ENCODE data around the gene FAM222A.
A peak's percentile ranks its signal among the peaks of the same experiment; 100 is the strongest.

The FAM222A gene

GRCh38 chr12:109817627-109818231 is 104.1 kb downstream of the FAM222A start:
- DNase-seq (ENCODE audit: low spot score), result no peak
- H3K27me3 ChIP-seq (ENCODE audit: control insufficient read depth in 3 of 3, insufficient read depth in 3 of 3, low read depth in 1 of 3, low read length in 3 of 3), result peaks cover 0 to 4% (median 0%) of the 10 kb centered on the region in 3 experiments
- H2BK15ac ChIP-seq (ENCODE audit: low read length), result peak overlapping the region; percentile 3
- no peaks in the 10 kb centered on the region for H3K79me1 ChIP-seq (ENCODE audit: low read depth, low read length)
- no peak overlapping the region for H3K18ac ChIP-seq (ENCODE audit: low read length)
- H3K36me3 ChIP-seq (replicated peaks in 1 of 2; ENCODE audit: control insufficient read depth in 2 of 2, insufficient read depth in 2 of 2, low read length in 2 of 2), result no peaks in the 10 kb centered on the region
- no peak overlapping the region for H2BK120ac ChIP-seq (ENCODE audit: low read depth, low read length)
- H4K91ac ChIP-seq (ENCODE audit: low read depth, low read length, poor library complexity), result no peak overlapping the region
- H3K4me3 ChIP-seq (ENCODE audit: low read length in 2 of 2), result no peak overlapping the region
- peak overlapping the region; percentile 56 for H2AK5ac ChIP-seq (ENCODE audit: low read depth, low read length)
- H3K4me1 ChIP-seq (ENCODE audit: control insufficient read depth in 2 of 2, insufficient read depth in 1 of 2, low read depth in 1 of 2, low read length in 2 of 2), result peaks cover 4 to 8% of the 10 kb centered on the region in 2 donors
- no peak overlapping the region for H2BK5ac ChIP-seq (ENCODE audit: low read length)
- no peak overlapping the region for H3K4ac ChIP-seq (ENCODE audit: low read length)
- H3K27ac ChIP-seq (replicated peaks; ENCODE audit: low read length), result no peak overlapping the region
- no peak overlapping the region for H3K14ac ChIP-seq (ENCODE audit: low read length)
- H4K8ac ChIP-seq (ENCODE audit: low read depth, low read length), result peak overlapping the region; percentile 19
- no peak overlapping the region for H2BK12ac ChIP-seq (ENCODE audit: low read length)
- no peak overlapping the region for H2AFZ ChIP-seq (ENCODE audit: low read length)
- H3K9me3 ChIP-seq (replicated peaks in 1 of 2; ENCODE audit: control insufficient read depth in 2 of 2, insufficient read depth in 1 of 2, low read depth in 1 of 2, low read length in 2 of 2), result no peaks in the 10 kb centered on the region
- no peak overlapping the region for H3K4me2 ChIP-seq (ENCODE audit: insufficient read depth, low read length, poor library complexity, severe bottlenecking)
- no CpG with 5 or more reads among the region's 8 CpGs for WGBS, 2 donors (ENCODE audit: extremely low coverage in 2 of 2, insufficient read length in 2 of 2, insufficient replicate concordance in 1 of 2)
- H3K9ac ChIP-seq (ENCODE audit: low read depth, low read length, poor library complexity), result no peak overlapping the region
- no peak overlapping the region for H3K23ac ChIP-seq (ENCODE audit: low read depth, low read length, poor library complexity)

DNA sequence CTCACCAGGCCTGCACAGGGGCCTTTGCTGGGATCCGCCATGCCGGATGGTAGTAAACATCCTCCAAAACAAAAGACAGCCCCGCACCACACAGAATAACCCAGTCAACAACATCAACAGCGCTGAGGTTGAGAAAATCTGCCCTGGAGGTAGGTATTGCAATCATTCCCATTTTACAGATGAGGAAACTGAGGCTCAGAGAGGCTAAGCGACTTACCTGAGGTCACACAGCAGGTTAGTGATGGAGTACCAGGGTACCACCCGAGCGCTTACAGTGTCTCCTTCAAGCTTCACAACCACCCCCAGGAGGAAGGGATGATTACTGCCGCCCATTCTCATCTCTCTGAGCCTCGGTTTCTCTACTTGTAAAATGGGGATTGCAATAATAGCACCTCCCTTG is 104.6 kb downstream of the FAM222A start:
- H3K4me3 ChIP-seq (ENCODE audit: low read length in 2 of 2), result no peak overlapping the region
- H2BK5ac ChIP-seq (ENCODE audit: low read length), result no peak overlapping the region
- H2AFZ ChIP-seq (ENCODE audit: low read length), result no peak overlapping the region
- no peak overlapping the region for H2BK15ac ChIP-seq (ENCODE audit: low read length)
- no peak overlapping the region for H3K27ac ChIP-seq (replicated peaks; ENCODE audit: low read length)
- H3K4me2 ChIP-seq (ENCODE audit: insufficient read depth, low read length, poor library complexity, severe bottlenecking), result no peak overlapping the region
- no peak overlapping the region for H3K4ac ChIP-seq (ENCODE audit: low read length)
- no peak overlapping the region for H4K91ac ChIP-seq (ENCODE audit: low read depth, low read length, poor library complexity)
- DNase-seq (ENCODE audit: low spot score), result no peak
- H2BK120ac ChIP-seq (ENCODE audit: low read depth, low read length), result no peak overlapping the region
- H3K4me1 ChIP-seq (ENCODE audit: control insufficient read depth in 2 of 2, insufficient read depth in 1 of 2, low read depth in 1 of 2, low read length in 2 of 2), result peaks cover 4 to 8% of the 10 kb centered on the region in 2 donors
- H3K36me3 ChIP-seq (replicated peaks in 1 of 2; ENCODE audit: control insufficient read depth in 2 of 2, insufficient read depth in 2 of 2, low read length in 2 of 2), result no peaks in the 10 kb centered on the region
- no peak overlapping the region for H3K23ac ChIP-seq (ENCODE audit: low read depth, low read length, poor library complexity)
- H3K27me3 ChIP-seq (ENCODE audit: control insufficient read depth in 3 of 3, insufficient read depth in 3 of 3, low read depth in 1 of 3, low read length in 3 of 3), result peaks cover 0 to 6% (median 0%) of the 10 kb centered on the region in 3 experiments
- no peak overlapping the region for H2BK12ac ChIP-seq (ENCODE audit: low read length)
- no peak overlapping the region for H3K18ac ChIP-seq (ENCODE audit: low read length)
- H4K8ac ChIP-seq (ENCODE audit: low read depth, low read length), result no peak overlapping the region
- H3K9ac ChIP-seq (ENCODE audit: low read depth, low read length, poor library complexity), result no peak overlapping the region
- H3K79me1 ChIP-seq (ENCODE audit: low read depth, low read length), result no peaks in the 10 kb centered on the region
- no peaks in the 10 kb centered on the region for H3K9me3 ChIP-seq (replicated peaks in 1 of 2; ENCODE audit: control insufficient read depth in 2 of 2, insufficient read depth in 1 of 2, low read depth in 1 of 2, low read length in 2 of 2)
- H3K14ac ChIP-seq (ENCODE audit: low read length), result no peak overlapping the region
- H2AK5ac ChIP-seq (ENCODE audit: low read depth, low read length), result peak overlapping the region; percentile 56
- no CpG with 5 or more reads among the region's 9 CpGs for WGBS, 2 donors (ENCODE audit: extremely low coverage in 2 of 2, insufficient read length in 2 of 2, insufficient replicate concordance in 1 of 2)

GRCh38 chr12:109818905-109819500 is 105.4 kb downstream of the FAM222A start:
- Histone ChIP-seq H2BK5ac (ENCODE audit: low read length) (no peak overlapping the region), H2BK15ac (ENCODE audit: low read length) (no peak overlapping the region), H3K4me3 (ENCODE audit: low read length in 2 of 2) (peak overlapping the region in 1 of 2 donors; percentile 25), H3K18ac (ENCODE audit: low read length) (peak overlapping the region; percentile 92), H2BK120ac (ENCODE audit: low read depth, low read length) (no peak overlapping the region), H3K79me1 (ENCODE audit: low read depth, low read length) (no peaks in the 10 kb centered on the region), H3K14ac (ENCODE audit: low read length) (peak overlapping the region; percentile 94), H2BK12ac (ENCODE audit: low read length) (peak overlapping the region; percentile 86), H2AFZ (ENCODE audit: low read length) (no peak overlapping the region), H3K9me3 (replicated peaks in 1 of 2; ENCODE audit: control insufficient read depth in 2 of 2, insufficient read depth in 1 of 2, low read depth in 1 of 2, low read length in 2 of 2) (no peaks in the 10 kb centered on the region), H3K4ac (ENCODE audit: low read length) (no peak overlapping the region), H2AK5ac (ENCODE audit: low read depth, low read length) (peak overlapping the region; percentile 5), H4K8ac (ENCODE audit: low read depth, low read length) (no peak overlapping the region), H3K36me3 (replicated peaks in 1 of 2; ENCODE audit: control insufficient read depth in 2 of 2, insufficient read depth in 2 of 2, low read length in 2 of 2) (no peaks in the 10 kb centered on the region), H3K4me1 (ENCODE audit: control insufficient read depth in 2 of 2, insufficient read depth in 1 of 2, low read depth in 1 of 2, low read length in 2 of 2) (peaks cover 4 to 8% of the 10 kb centered on the region in 2 donors), H3K4me2 (ENCODE audit: insufficient read depth, low read length, poor library complexity, severe bottlenecking) (no peak overlapping the region), H3K23ac (ENCODE audit: low read depth, low read length, poor library complexity) (peak overlapping the region; percentile 22), H3K27me3 (ENCODE audit: control insufficient read depth in 3 of 3, insufficient read depth in 3 of 3, low read depth in 1 of 3, low read length in 3 of 3) (peaks cover 0 to 6% (median 0%) of the 10 kb centered on the region in 3 experiments), H3K9ac (ENCODE audit: low read depth, low read length, poor library complexity) (no peak overlapping the region), H4K91ac (ENCODE audit: low read depth, low read length, poor library complexity) (no peak overlapping the region), H3K27ac (replicated peaks; ENCODE audit: low read length) (no peak overlapping the region)
- no peak for DNase-seq (ENCODE audit: low spot score)
- no CpG with 5 or more reads among the region's 10 CpGs for WGBS, 2 donors (ENCODE audit: extremely low coverage in 2 of 2, insufficient read length in 2 of 2, insufficient replicate concordance in 1 of 2)
